Suprapubic skin (tissue), 3 donors: ENCODE results near the gene CSTA.

Experiments
- CTCF ChIP-seq, 2 donors: fragments of 200-600 bp in 1 of 2; fragments of 450-650 bp in 1 of 2; sonication (generic) in 1 of 2; IDR thresholded peaks; one replicate each; pipeline ENCODE4 v1.5.1; 2016 to 2019; ENCODE audit warnings: antibody characterized with exemption in 2 of 2, mild to moderate bottlenecking in 1 of 2, moderate library complexity in 1 of 2
- POLR2AphosphoS5 ChIP-seq, 3 donors: sonication (generic); formaldehyde crosslinking; IDR thresholded peaks; one replicate each; pipeline ENCODE4 v1.6.1; 2017; ENCODE audit warnings: antibody characterized with exemption in 3 of 3

- no peak for TF ChIP-seq CTCF (IDR thresholded peaks at IDR 0.05)
- TF ChIP-seq POLR2AphosphoS5 (IDR thresholded peaks at IDR 0.05): no peak
Measured at GRCh38 chr3:122349171-122349570, 24.1 kb downstream of the CSTA start.
